ENCODE data around the gene EPAS1.

EPAS1 gene

DNA sequence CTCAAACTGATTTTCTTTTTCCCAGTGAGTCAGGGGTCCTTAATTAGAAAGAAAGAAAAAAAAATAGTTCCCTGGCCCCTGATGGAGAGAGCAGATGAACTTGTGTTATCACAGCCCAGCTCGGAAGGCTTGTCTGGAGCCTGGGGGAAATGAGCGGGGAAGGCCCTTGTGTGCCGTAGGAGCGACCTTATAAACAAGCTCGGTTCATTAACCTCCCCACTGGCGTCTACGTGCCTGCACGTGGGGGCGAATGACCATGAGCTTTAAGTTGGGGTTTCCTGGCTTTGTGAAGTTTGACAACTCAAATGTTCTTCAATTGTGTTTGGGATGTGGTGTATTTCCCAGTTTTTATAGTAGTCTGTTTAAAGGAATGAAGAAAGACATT lies 69.5 kb downstream of the EPAS1 start:
- ChIA-PET POLR2A (no interaction called here), CTCF (interaction anchor here (1.0 to 1.2 kb wide), 3 partner anchors 11 to 373 kb away, joined by 3 read pairs; no protein-coding TSS in a partner anchor)
- TF ChIP-seq ELF4 (IDR thresholded peaks at IDR 0.05) (no peak), FOXA1 (IDR thresholded peaks at IDR 0.05) (no peak), FOXK2 (IDR thresholded peaks at IDR 0.05) (no peak), NFRKB (IDR thresholded peaks at IDR 0.05) (no peak), FOXM1 (IDR thresholded peaks at IDR 0.05; ENCODE audit: borderline replicate concordance) (no peak), BHLHE40 (IDR thresholded peaks at IDR 0.05; ENCODE audit: borderline replicate concordance) (no peak), LEF1 (IDR thresholded peaks at IDR 0.05; ENCODE audit: borderline replicate concordance) (no peak)
- TF ChIP-seq, protein P1, sequence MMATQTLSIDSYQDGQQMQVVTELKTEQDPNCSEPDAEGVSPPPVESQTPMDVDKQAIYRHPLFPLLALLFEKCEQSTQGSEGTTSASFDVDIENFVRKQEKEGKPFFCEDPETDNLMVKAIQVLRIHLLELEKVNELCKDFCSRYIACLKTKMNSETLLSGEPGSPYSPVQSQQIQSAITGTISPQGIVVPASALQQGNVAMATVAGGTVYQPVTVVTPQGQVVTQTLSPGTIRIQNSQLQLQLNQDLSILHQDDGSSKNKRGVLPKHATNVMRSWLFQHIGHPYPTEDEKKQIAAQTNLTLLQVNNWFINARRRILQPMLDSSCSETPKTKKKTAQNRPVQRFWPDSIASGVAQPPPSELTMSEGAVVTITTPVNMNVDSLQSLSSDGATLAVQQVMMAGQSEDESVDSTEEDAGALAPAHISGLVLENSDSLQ (IDR thresholded peaks at IDR 0.05): no peak
- DNase-seq (ENCODE audit: extremely low spot score): no peak

DNA sequence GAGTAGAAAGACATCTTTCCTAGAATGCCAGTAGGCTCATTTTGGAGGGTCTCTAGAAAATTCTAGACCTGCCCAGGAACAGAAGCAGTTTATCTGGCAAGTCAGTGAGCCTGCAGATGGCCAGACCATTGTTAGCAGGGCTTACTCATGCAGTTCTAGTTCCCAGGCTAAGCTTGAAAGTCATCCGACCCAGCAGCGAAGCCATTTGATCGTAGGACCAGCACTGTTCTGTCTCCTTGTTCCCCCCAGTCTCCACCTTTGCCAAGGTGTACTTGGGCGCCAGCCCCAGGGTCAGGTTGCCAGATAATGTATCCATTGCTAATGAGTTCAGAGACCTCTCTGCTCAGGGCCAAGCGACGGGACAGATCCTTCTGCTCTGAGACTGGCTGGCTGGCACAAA lies 70.1 kb downstream of the EPAS1 start:
- CTCF ChIA-PET: no interaction called here
- no peak for TF ChIP-seq SUZ12 (IDR thresholded peaks at IDR 0.05)
- no peak for TF ChIP-seq FOXK2 (IDR thresholded peaks at IDR 0.05)
- TF ChIP-seq, protein P1 (IDR thresholded peaks at IDR 0.05): no peak
- no peak for TF ChIP-seq TARDBP (IDR thresholded peaks at IDR 0.05)
- no peak for TF ChIP-seq FOXM1 (IDR thresholded peaks at IDR 0.05; ENCODE audit: borderline replicate concordance)
- no peak for TF ChIP-seq SP1 (IDR thresholded peaks at IDR 0.05)
- no peak for TF ChIP-seq ARNT (IDR thresholded peaks at IDR 0.05)
- TF ChIP-seq ZNF384 (IDR thresholded peaks at IDR 0.05): no peak
- TF ChIP-seq NFRKB (IDR thresholded peaks at IDR 0.05): no peak
- TF ChIP-seq BHLHE40 (IDR thresholded peaks at IDR 0.05; ENCODE audit: borderline replicate concordance): no peak
- no peak for TF ChIP-seq ELF4 (IDR thresholded peaks at IDR 0.05)
- TF ChIP-seq FOXA1 (IDR thresholded peaks at IDR 0.05): no peak
- no peak for DNase-seq (ENCODE audit: extremely low spot score)
- POLR2A ChIA-PET: no interaction called here

GRCh38 chr2:46368401-46368800 lies 71.2 kb downstream of the EPAS1 start:
- ChIA-PET CTCF (no interaction called here), POLR2A (no interaction called here)
- DNase-seq (ENCODE audit: extremely low spot score): no peak
- no peak for TF ChIP-seq FOXA1 (IDR thresholded peaks at IDR 0.05)
- TF ChIP-seq LEF1 (IDR thresholded peaks at IDR 0.05; ENCODE audit: borderline replicate concordance): no peak
- no peak for TF ChIP-seq ARNT (IDR thresholded peaks at IDR 0.05)
- TF ChIP-seq TARDBP (IDR thresholded peaks at IDR 0.05): no peak
- TF ChIP-seq, protein P1 (IDR thresholded peaks at IDR 0.05): no peak
- no peak for TF ChIP-seq SUZ12 (IDR thresholded peaks at IDR 0.05)
- no peak for TF ChIP-seq SP1 (IDR thresholded peaks at IDR 0.05)
- TF ChIP-seq NFRKB (IDR thresholded peaks at IDR 0.05): no peak
- TF ChIP-seq FOXM1 (IDR thresholded peaks at IDR 0.05; ENCODE audit: borderline replicate concordance): no peak
- TF ChIP-seq L3MBTL2 (conservative IDR thresholded peaks at IDR 0.05): no peak
- TF ChIP-seq CTBP1 (IDR thresholded peaks at IDR 0.05; ENCODE audit: borderline replicate concordance): no peak
- TF ChIP-seq BHLHE40 (IDR thresholded peaks at IDR 0.05; ENCODE audit: borderline replicate concordance): no peak
- no peak for TF ChIP-seq ELF4 (IDR thresholded peaks at IDR 0.05)
- no peak for TF ChIP-seq ZNF384 (IDR thresholded peaks at IDR 0.05)
- TF ChIP-seq HDGF (IDR thresholded peaks at IDR 0.05; ENCODE audit: borderline replicate concordance): no peak
- TF ChIP-seq FOXK2 (IDR thresholded peaks at IDR 0.05): no peak

DNA sequence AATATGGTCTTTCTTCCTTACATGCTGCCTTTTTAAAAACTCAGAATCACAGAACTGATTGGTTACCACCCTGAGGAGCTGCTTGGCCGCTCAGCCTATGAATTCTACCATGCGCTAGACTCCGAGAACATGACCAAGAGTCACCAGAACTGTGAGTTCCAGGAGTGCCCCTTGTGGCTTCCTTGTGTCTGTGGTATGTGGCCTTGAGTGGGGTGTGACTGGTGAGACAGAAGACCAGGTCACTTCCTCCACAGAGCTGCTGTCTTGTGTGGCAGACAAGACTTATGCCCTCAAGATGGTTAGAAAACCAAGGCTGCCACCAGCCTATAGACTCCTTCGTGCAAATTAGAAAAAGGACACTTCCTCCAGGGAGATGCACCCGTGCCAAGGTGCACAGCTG lies 72.6 kb downstream of the EPAS1 start:
- ChIA-PET CTCF (no interaction called here), POLR2A (no interaction called here)
- no peak for TF ChIP-seq BHLHE40 (IDR thresholded peaks at IDR 0.05; ENCODE audit: borderline replicate concordance)
- TF ChIP-seq NFRKB (IDR thresholded peaks at IDR 0.05): no peak
- DNase-seq (ENCODE audit: extremely low spot score): no peak

- POLR2A ChIA-PET: no interaction called here
- TF ChIP-seq HDGF (IDR thresholded peaks at IDR 0.05; ENCODE audit: borderline replicate concordance) (no peak), FOXA1 (IDR thresholded peaks at IDR 0.05) (no peak), ARNT (IDR thresholded peaks at IDR 0.05) (no peak), CTBP1 (IDR thresholded peaks at IDR 0.05; ENCODE audit: borderline replicate concordance) (no peak), TARDBP (IDR thresholded peaks at IDR 0.05) (no peak)
- CTCF ChIA-PET: no interaction called here
- DNase-seq (ENCODE audit: extremely low spot score): no peak
Observed at GRCh38 chr2:46371854-46372253, 74.6 kb downstream of the EPAS1 start.

DNA sequence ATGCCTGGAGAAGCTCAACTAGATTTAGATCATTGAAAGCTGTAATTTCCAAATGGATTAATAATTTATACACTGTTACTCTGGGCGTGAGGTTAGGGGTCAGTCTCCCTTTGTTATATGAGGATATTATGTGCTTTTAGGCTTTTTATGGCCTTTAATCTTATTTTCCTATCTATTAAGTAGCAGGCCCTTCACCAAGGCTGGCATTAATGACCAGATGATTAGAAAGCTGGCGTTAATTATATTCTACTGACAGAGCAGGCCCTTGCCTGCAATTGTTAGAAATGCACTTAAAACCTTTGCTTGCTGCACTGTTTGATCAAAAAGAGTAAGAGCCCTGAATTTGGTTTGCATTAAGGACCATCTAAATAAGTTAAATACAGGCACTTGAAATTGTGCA lies 75.3 kb downstream of the EPAS1 start:
- POLR2A ChIA-PET: no interaction called here
- no peak for TF ChIP-seq BHLHE40 (IDR thresholded peaks at IDR 0.05; ENCODE audit: borderline replicate concordance)
- TF ChIP-seq L3MBTL2 (conservative IDR thresholded peaks at IDR 0.05): no peak
- no peak for TF ChIP-seq HDGF (IDR thresholded peaks at IDR 0.05; ENCODE audit: borderline replicate concordance)
- no peak for TF ChIP-seq ELF4 (IDR thresholded peaks at IDR 0.05)
- TF ChIP-seq FOXA1 (IDR thresholded peaks at IDR 0.05): no peak
- TF ChIP-seq SP1 (IDR thresholded peaks at IDR 0.05): no peak
- DNase-seq (ENCODE audit: extremely low spot score): no peak
- CTCF ChIA-PET: no interaction called here

GRCh38 chr2:46373238-46373637 lies 76.0 kb downstream of the EPAS1 start:
- POLR2A ChIA-PET: no interaction called here
- no peak for TF ChIP-seq FOXM1 (IDR thresholded peaks at IDR 0.05; ENCODE audit: borderline replicate concordance)
- TF ChIP-seq SP1 (IDR thresholded peaks at IDR 0.05): no peak
- no peak for TF ChIP-seq FOXK2 (IDR thresholded peaks at IDR 0.05)
- no peak for TF ChIP-seq L3MBTL2 (conservative IDR thresholded peaks at IDR 0.05)
- no peak for TF ChIP-seq TARDBP (IDR thresholded peaks at IDR 0.05)
- no peak for TF ChIP-seq ARNT (IDR thresholded peaks at IDR 0.05)
- TF ChIP-seq ZNF384 (IDR thresholded peaks at IDR 0.05): no peak
- no peak for TF ChIP-seq FOXA1 (IDR thresholded peaks at IDR 0.05)
- TF ChIP-seq NFRKB (IDR thresholded peaks at IDR 0.05): no peak
- TF ChIP-seq CTBP1 (IDR thresholded peaks at IDR 0.05; ENCODE audit: borderline replicate concordance): no peak
- no peak for TF ChIP-seq SUZ12 (IDR thresholded peaks at IDR 0.05)
- TF ChIP-seq ELF4 (IDR thresholded peaks at IDR 0.05): no peak
- no peak for TF ChIP-seq HDGF (IDR thresholded peaks at IDR 0.05; ENCODE audit: borderline replicate concordance)
- CTCF ChIA-PET: no interaction called here
- no peak for DNase-seq (ENCODE audit: extremely low spot score)

Data from HEK293T (cell line).